Type B pancreatic cell (in vitro differentiated cells): ENCODE measurements around the gene HSPA12B. TPM values are rescaled to one million over a fixed set of nuclear protein-coding genes. Genes with fewer than 3 reads are reported as not detected.
A peak's percentile ranks its signal among the peaks of the same experiment; 100 is the strongest.

Experiments
- DNase-seq: peaks from one replicate; pipeline ENCODE4 v3.0.0; 2021; ENCODE audit warnings: mixed read lengths; ENCODE audit not compliant: unreplicated experiment; ENCODE audit errors: extremely low spot score
- H3K27ac Mint-ChIP-seq: 2 replicates; pipeline ENCODE4 v1.8.0; 2021; ENCODE audit warnings: mild to moderate bottlenecking, mixed read lengths
- H3K27me3 Mint-ChIP-seq: 2 replicates; pipeline ENCODE4 v1.8.0; 2021; ENCODE audit warnings: mixed read lengths
- H3K36me3 Mint-ChIP-seq: 2 replicates; pipeline ENCODE4 v1.8.0; 2021; ENCODE audit warnings: mixed read lengths
- H3K4me1 Mint-ChIP-seq: one replicate; pipeline ENCODE4 v1.8.0; 2021; ENCODE audit warnings: mixed read lengths; ENCODE audit not compliant: unreplicated experiment
- H3K4me3 Mint-ChIP-seq: 2 replicates; pipeline ENCODE4 v1.8.0; 2021; ENCODE audit warnings: mild to moderate bottlenecking, mixed read lengths
- H3K9me3 Mint-ChIP-seq: 2 replicates; pipeline ENCODE4 v1.8.0; 2021; ENCODE audit warnings: mixed read lengths
- total RNA-seq: library from RNA; stranded (reverse); gene quantifications from 2 replicates; pipeline ENCODE4 v1.2.1, GENCODE V29; 2021; ENCODE audit warnings: low replicate concordance
- TF ChIP-seq, protein P1 (sequence below): fragments of 200-600 bp; sonication (generic); conservative IDR thresholded peaks from 2 replicates; pipeline ENCODE4 v1.5.0; 2021; ENCODE audit warnings: antibody characterized with exemption, mild to moderate bottlenecking

The HSPA12B gene
- total RNA-seq, 1 donor from 2014 or later = 5.2 TPM

DNA sequence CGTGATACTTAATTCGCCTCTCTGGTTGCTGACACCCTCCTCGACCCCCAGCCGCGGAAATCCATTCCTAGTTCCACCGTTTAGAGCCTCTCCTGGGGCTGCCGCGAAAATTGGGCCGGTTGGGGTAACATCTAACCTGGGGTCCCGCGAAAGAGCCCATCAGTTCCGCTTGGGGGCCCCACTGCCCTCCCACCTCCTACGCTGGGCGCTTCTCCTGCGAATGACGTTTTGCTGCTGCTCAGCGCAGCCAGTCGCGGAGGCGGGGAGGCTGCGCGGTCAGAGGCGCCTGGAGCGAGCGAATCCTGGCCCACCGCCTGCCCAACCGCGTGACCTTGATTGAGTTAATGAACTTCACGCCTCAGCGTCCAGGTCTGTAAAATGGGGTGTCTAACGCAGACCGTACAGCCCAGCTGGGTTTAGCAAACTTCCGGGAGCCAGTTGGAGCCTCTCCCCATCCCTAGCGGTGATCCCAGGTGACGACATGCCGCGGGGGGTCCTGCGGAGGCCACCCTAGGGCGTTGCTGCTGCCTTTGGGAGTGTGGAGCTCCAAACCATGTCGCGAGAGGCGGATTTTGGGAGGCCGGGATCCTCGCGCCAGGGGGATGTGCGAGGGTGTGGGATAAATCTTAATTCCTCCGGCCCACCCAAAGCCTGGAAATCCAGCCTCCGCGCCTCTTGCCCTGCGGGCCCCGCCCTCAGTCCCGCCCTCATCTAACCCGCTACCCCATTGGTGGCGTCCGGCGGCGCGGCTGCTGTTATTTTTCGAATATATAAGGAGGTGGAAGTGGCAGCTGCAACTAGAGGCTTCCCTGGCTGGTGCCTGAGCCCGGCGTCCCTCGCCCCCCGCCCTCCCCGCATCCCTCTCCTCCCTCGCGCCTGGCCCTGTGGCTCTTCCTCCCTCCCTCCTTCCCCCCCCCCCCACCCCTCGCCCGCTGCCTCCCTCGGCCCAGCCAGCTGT, 63.3 kb downstream of the HSPA12B start, which contains the start of gene CDC25B:
Gene CDC25B (plus strand): TSS at position 800 of the 958 bp plus-strand sequence. CDS start 222 bp downstream, outside the sequence.
- Mint-ChIP-seq H3K9me3 (no peaks in the 10 kb centered on the region), H3K4me1 (peaks cover 33% of the 10 kb centered on the region), H3K27me3 (no peaks in the 10 kb centered on the region), H3K4me3 (peak within 1 kb of the TSS; percentile 91), H3K36me3 (no peaks in the 10 kb centered on the region), H3K27ac (peak within 1 kb of the TSS; percentile 89)
- DNase-seq = peak; percentile 90
- TF ChIP-seq, protein P1, sequence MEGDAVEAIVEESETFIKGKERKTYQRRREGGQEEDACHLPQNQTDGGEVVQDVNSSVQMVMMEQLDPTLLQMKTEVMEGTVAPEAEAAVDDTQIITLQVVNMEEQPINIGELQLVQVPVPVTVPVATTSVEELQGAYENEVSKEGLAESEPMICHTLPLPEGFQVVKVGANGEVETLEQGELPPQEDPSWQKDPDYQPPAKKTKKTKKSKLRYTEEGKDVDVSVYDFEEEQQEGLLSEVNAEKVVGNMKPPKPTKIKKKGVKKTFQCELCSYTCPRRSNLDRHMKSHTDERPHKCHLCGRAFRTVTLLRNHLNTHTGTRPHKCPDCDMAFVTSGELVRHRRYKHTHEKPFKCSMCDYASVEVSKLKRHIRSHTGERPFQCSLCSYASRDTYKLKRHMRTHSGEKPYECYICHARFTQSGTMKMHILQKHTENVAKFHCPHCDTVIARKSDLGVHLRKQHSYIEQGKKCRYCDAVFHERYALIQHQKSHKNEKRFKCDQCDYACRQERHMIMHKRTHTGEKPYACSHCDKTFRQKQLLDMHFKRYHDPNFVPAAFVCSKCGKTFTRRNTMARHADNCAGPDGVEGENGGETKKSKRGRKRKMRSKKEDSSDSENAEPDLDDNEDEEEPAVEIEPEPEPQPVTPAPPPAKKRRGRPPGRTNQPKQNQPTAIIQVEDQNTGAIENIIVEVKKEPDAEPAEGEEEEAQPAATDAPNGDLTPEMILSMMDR = peak; percentile 72

DNA sequence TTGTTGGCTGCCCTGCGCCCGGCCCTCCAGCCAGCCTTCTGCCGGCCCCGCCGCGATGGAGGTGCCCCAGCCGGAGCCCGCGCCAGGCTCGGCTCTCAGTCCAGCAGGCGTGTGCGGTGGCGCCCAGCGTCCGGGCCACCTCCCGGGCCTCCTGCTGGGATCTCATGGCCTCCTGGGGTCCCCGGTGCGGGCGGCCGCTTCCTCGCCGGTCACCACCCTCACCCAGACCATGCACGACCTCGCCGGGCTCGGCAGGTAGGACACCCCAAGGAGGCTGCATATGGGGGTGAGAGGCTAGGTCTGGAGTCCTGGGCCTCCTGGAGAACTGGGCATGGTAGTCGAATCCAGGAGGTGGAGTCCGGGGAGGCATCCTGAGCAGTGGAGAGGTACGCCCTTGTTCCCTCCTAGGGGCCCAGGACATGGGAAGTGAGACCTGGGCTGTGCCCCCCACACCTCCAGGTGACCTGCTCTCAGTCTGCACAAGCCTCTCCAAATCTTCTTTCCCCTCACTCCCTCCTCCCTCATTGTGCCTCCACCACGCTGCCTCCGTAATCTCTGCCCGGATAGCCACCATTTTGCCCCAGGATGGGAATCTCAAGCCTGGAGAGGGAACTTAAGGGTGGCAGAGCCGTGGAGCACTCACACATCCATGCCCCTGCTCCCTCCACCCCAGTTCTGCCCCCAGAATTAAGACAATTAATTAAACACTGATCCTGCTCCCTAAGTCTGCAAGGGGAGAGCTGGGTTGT, 64.2 kb downstream of the HSPA12B start:
- Mint-ChIP-seq H3K4me1 (peaks cover 33% of the 10 kb centered on the region), H3K9me3 (no peaks in the 10 kb centered on the region), H3K4me3 (peak overlapping the region; percentile 91), H3K27me3 (no peaks in the 10 kb centered on the region), H3K36me3 (no peaks in the 10 kb centered on the region), H3K27ac (peak overlapping the region; percentile 89)
- TF ChIP-seq, protein P1 = no peak
- no peak for DNase-seq

DNA sequence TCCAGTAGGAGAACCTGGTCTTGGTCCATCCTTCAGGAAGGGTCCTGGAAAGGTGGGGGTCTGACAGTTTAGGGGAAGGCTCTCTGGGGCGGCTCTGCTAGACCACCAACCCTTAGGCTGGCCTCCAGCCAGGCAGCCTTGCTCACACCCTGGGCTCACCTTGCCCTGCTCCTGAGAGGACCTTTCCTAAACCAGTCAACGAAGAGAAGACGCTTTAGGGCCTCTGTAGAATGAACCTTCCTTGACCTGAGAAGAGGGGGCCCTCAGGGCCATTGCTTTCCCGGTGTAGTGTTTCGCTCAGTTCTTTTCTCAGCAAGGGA, 64.7 kb downstream of the HSPA12B start:
- H3K27me3 Mint-ChIP-seq = no peaks in the 10 kb centered on the region
- H3K9me3 Mint-ChIP-seq = no peaks in the 10 kb centered on the region
- peak overlapping the region; percentile 91 for H3K4me3 Mint-ChIP-seq
- H3K27ac Mint-ChIP-seq = peak overlapping the region; percentile 89
- no peaks in the 10 kb centered on the region for H3K36me3 Mint-ChIP-seq
- TF ChIP-seq, protein P1 = no peak
- H3K4me1 Mint-ChIP-seq = peaks cover 33% of the 10 kb centered on the region
- no peak for DNase-seq

DNA sequence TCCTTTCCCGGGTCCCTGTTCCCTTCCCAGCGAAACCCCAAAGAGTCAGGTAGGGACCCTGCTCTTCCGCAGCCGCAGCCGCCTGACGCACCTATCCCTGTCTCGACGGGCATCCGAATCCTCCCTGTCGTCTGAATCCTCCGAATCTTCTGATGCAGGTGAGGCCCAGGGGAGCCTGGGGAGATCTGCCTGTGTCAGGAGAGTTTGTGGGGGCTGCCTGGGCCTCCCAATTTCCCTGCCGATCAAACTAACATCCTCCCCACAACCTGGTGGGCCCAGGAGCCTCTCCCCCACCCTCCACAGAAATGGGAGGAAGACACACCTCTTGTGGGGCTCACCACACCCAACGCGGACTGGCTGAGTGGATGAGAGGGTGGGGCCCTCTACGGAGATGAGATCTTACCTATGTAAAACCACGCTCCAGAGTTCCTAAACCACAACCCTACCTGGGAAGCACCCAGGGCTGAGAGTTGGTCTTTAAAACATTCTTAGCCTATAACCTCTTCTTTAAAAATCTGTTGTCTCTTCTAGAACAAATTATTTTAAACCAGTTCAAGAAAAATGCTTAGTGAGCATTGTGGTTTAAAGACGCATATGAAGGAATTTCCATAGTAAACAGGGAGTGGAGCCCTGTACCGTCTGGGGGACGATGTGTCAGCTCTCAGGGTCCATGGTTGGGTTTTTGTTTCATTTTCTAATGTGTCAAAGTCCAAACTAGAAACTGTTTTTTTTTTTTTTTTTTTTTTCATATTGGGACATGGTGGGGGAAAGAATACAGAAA, 65.3 kb downstream of the HSPA12B start:
- H3K27me3 Mint-ChIP-seq = no peaks in the 10 kb centered on the region
- H3K4me1 Mint-ChIP-seq = peaks cover 33% of the 10 kb centered on the region
- peak overlapping the region; percentile 89 for H3K27ac Mint-ChIP-seq
- H3K9me3 Mint-ChIP-seq = no peaks in the 10 kb centered on the region
- TF ChIP-seq, protein P1 = no peak
- peaks cover 5% of the 10 kb centered on the region for H3K36me3 Mint-ChIP-seq
- peak overlapping the region; percentile 91 for H3K4me3 Mint-ChIP-seq
- DNase-seq = no peak

GRCh38 chr20:3798373-3798768, 65.9 kb downstream of the HSPA12B start:
- H3K4me3 Mint-ChIP-seq = peak overlapping the region; percentile 91
- H3K36me3 Mint-ChIP-seq = peaks cover 7% of the 10 kb centered on the region
- no peaks in the 10 kb centered on the region for H3K27me3 Mint-ChIP-seq
- no peaks in the 10 kb centered on the region for H3K9me3 Mint-ChIP-seq
- peaks cover 33% of the 10 kb centered on the region for H3K4me1 Mint-ChIP-seq
- DNase-seq = no peak
- TF ChIP-seq, protein P1 = no peak
- peak overlapping the region; percentile 89 for H3K27ac Mint-ChIP-seq
